SKM-1 (cell line): Measurements from ENCODE around the gene SCGB1D4.
"Not testable (repeated sequence)": the region's sequence is repeated elsewhere in the genome, so short reads cannot be mapped to it uniquely, and the experiment has no call there.

ENCODE experiments used
- DNase-seq: peaks from one replicate; lab custom pipeline; 2025; ENCODE audit not compliant: unreplicated experiment; lab: John Stamatoyannopoulos, UW

Gene SCGB1D4

GRCh38 chr11:62298975-62299374 lies at the start of gene SCGB1D4:
SCGB1D4 (minus strand) TSS chr11:62299075; CDS start chr11:62299010, 65 bp downstream.
- DNase-seq = no peak

GRCh38 chr11:62345861-62346260 lies 47.0 kb upstream of the SCGB1D4 start:
- DNase-seq = no peak

- DNase-seq = peak; percentile 50
These were observed 45.3 kb upstream of the SCGB1D4 start for GRCh38 chr11:62344210-62344609.

- peak; percentile 36 for DNase-seq
These were observed 44.8 kb upstream of the SCGB1D4 start for GRCh38 chr11:62343646-62344190.

- no peak for DNase-seq
These were observed 42.7 kb upstream of the SCGB1D4 start for GRCh38 chr11:62341588-62341987.

- DNase-seq = peak; percentile 58
These were observed 41.5 kb upstream of the SCGB1D4 start for GRCh38 chr11:62340269-62340901.

- no peak for DNase-seq
These were observed 39.3 kb upstream of the SCGB1D4 start for GRCh38 chr11:62338218-62338617.

- DNase-seq = peak; percentile 52
These were observed 38.7 kb upstream of the SCGB1D4 start, which contains the start of gene ASRGL1 for GRCh38 chr11:62337303-62338181. ASRGL1 (plus strand) TSS chr11:62337448; CDS start chr11:62337978, 530 bp downstream.

- DNase-seq = not testable (repeated sequence)
These were observed 38.1 kb upstream of the SCGB1D4 start for GRCh38 chr11:62336949-62337302.

- peak; percentile 5 for DNase-seq
These were observed 34.9 kb upstream of the SCGB1D4 start for GRCh38 chr11:62333768-62334167.

GRCh38 chr11:62331264-62331663 lies 32.4 kb upstream of the SCGB1D4 start:
- DNase-seq = not testable (repeated sequence)

GRCh38 chr11:62327541-62327940 lies 28.7 kb upstream of the SCGB1D4 start:
- not testable (repeated sequence) for DNase-seq

GRCh38 chr11:62326719-62327118 lies 27.8 kb upstream of the SCGB1D4 start:
- DNase-seq = not testable (repeated sequence)

GRCh38 chr11:62325781-62326180 lies 26.9 kb upstream of the SCGB1D4 start:
- DNase-seq = not testable (repeated sequence)

GRCh38 chr11:62324731-62325556 lies 26.1 kb upstream of the SCGB1D4 start:
- DNase-seq = peak; percentile 92

GRCh38 chr11:62322524-62322923 lies 23.6 kb upstream of the SCGB1D4 start:
- no peak for DNase-seq

- DNase-seq = no peak
These were observed 16.6 kb upstream of the SCGB1D4 start for GRCh38 chr11:62315431-62315830.

- no peak for DNase-seq
These were observed 11.1 kb upstream of the SCGB1D4 start for GRCh38 chr11:62309991-62310390.

GRCh38 chr11:62307950-62308349 lies 9.1 kb upstream of the SCGB1D4 start:
- DNase-seq = no peak

- DNase-seq = no peak
These were observed 7.4 kb upstream of the SCGB1D4 start for GRCh38 chr11:62306227-62306626.

- DNase-seq = no peak
These were observed 3.4 kb downstream of the SCGB1D4 start for GRCh38 chr11:62295504-62295903.
